ENCODE measurements around the gene TMEM63C.

Gene TMEM63C

DNA sequence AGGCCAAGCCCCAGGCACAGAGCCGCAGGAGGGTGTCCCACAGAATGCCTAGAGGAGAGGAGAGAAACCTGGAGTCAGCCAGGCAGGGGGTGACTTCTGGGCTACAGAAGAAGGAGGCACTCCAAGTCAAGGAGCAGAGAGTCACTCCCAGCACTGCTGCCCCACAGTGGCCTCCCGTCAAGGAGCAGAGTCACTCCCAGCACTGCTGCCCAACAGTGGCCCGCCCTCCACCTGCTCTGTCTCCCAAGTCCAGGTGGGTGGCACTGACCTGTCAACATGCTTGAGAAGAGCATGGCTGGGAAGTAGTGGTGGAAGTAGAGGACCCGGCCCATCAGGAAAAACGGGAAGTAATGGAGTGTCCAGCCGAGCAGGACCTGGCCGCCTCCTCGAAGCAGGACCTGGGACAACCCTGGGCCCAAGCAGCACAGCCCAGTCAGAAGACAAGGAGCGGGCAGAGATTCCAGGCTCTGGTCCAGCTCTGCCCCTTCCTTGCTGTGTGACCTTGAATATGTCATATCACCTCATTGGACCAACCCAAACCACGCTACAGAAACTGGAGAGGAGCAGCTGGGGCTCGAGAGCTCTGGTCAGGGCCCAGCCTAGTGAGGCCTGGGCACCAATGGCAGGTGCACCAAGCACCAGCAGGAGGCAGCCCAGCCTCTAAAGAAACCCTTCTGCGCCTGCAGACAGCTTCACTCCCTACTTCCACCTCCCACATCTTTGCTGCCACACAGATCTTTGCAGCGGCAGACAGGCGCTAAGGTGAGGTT lies 97.0 kb downstream of the TMEM63C start:
- no peak for TF ChIP-seq ZFP3 (tag by site-specific recombination; IDR thresholded peaks at IDR 0.05; ENCODE audit: low read depth)
- TF ChIP-seq ZNF366 (tag by site-specific recombination; conservative IDR thresholded peaks at IDR 0.05) = no peak
- TF ChIP-seq, protein P1, sequence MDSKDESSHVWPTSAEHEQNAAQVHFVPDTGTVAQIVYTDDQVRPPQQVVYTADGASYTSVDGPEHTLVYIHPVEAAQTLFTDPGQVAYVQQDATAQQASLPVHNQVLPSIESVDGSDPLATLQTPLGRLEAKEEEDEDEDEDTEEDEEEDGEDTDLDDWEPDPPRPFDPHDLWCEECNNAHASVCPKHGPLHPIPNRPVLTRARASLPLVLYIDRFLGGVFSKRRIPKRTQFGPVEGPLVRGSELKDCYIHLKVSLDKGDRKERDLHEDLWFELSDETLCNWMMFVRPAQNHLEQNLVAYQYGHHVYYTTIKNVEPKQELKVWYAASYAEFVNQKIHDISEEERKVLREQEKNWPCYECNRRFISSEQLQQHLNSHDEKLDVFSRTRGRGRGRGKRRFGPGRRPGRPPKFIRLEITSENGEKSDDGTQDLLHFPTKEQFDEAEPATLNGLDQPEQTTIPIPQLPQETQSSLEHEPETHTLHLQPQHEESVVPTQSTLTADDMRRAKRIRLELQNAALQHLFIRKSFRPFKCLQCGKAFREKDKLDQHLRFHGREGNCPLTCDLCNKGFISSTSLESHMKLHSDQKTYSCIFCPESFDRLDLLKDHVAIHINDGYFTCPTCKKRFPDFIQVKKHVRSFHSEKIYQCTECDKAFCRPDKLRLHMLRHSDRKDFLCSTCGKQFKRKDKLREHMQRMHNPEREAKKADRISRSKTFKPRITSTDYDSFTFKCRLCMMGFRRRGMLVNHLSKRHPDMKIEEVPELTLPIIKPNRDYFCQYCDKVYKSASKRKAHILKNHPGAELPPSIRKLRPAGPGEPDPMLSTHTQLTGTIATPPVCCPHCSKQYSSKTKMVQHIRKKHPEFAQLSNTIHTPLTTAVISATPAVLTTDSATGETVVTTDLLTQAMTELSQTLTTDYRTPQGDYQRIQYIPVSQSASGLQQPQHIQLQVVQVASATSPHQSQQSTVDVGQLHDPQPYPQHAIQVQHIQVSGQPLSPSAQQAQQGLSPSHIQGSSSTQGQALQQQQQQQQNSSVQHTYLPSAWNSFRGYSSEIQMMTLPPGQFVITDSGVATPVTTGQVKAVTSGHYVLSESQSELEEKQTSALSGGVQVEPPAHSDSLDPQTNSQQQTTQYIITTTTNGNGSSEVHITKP (tag by site-specific recombination; IDR thresholded peaks at IDR 0.05) = no peak
- no peak for TF ChIP-seq ZNF791 (tag by site-specific recombination; IDR thresholded peaks at IDR 0.05)
- TF ChIP-seq ZNF670 (tag by site-specific recombination; IDR thresholded peaks at IDR 0.05; ENCODE audit: low read depth) = no peak
- no peak for TF ChIP-seq ZNF169 (tag by site-specific recombination; IDR thresholded peaks at IDR 0.05)
- TF ChIP-seq ZSCAN30 (tag by site-specific recombination; IDR thresholded peaks at IDR 0.05) = no peak
- no peak for TF ChIP-seq ZEB2 (tag by site-specific recombination; IDR thresholded peaks at IDR 0.05)
- CTCF ChIA-PET = interaction anchor here (1.7 kb wide), 1 partner anchor 37 kb away, joined by 11 read pairs; no protein-coding TSS in a partner anchor

GRCh38 chr14:77279719-77280118 lies 98.1 kb downstream of the TMEM63C start:
- H3K27ac ChIP-seq (ENCODE audit: extremely low read depth, low read depth, low read length) = no peak overlapping the region
- CTCF ChIA-PET = interaction anchor here (1.0 to 1.7 kb wide), 2 partner anchors 36 to 126 kb away, joined by 3 to 11 read pairs; no protein-coding TSS in a partner anchor
- no peak overlapping the region for H3K4me3 ChIP-seq (ENCODE audit: low read depth, low read length)
- TF ChIP-seq ZNF341 (tag by site-specific recombination; IDR thresholded peaks at IDR 0.05; ENCODE audit: low read depth) (no peak), ZNF157 (tag by site-specific recombination; IDR thresholded peaks at IDR 0.05) (no peak), ZNF280C (tag by site-specific recombination; IDR thresholded peaks at IDR 0.05) (no peak), ZBTB8A (tag by site-specific recombination; IDR thresholded peaks at IDR 0.05) (no peak), ZNF830 (tag by site-specific recombination; IDR thresholded peaks at IDR 0.05; ENCODE audit: low read depth) (no peak), REPIN1 (tag by site-specific recombination; IDR thresholded peaks at IDR 0.05; ENCODE audit: low read depth) (no peak), ZNF335 (tag by site-specific recombination; conservative IDR thresholded peaks at IDR 0.05) (no peak)
- TF ChIP-seq, protein P2, sequence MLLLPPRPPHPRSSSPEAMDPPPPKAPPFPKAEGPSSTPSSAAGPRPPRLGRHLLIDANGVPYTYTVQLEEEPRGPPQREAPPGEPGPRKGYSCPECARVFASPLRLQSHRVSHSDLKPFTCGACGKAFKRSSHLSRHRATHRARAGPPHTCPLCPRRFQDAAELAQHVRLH (tag by site-specific recombination; IDR thresholded peaks at IDR 0.05) = no peak
- TF ChIP-seq, protein P3, sequence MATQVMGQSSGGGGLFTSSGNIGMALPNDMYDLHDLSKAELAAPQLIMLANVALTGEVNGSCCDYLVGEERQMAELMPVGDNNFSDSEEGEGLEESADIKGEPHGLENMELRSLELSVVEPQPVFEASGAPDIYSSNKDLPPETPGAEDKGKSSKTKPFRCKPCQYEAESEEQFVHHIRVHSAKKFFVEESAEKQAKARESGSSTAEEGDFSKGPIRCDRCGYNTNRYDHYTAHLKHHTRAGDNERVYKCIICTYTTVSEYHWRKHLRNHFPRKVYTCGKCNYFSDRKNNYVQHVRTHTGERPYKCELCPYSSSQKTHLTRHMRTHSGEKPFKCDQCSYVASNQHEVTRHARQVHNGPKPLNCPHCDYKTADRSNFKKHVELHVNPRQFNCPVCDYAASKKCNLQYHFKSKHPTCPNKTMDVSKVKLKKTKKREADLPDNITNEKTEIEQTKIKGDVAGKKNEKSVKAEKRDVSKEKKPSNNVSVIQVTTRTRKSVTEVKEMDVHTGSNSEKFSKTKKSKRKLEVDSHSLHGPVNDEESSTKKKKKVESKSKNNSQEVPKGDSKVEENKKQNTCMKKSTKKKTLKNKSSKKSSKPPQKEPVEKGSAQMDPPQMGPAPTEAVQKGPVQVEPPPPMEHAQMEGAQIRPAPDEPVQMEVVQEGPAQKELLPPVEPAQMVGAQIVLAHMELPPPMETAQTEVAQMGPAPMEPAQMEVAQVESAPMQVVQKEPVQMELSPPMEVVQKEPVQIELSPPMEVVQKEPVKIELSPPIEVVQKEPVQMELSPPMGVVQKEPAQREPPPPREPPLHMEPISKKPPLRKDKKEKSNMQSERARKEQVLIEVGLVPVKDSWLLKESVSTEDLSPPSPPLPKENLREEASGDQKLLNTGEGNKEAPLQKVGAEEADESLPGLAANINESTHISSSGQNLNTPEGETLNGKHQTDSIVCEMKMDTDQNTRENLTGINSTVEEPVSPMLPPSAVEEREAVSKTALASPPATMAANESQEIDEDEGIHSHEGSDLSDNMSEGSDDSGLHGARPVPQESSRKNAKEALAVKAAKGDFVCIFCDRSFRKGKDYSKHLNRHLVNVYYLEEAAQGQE (tag by site-specific recombination; IDR thresholded peaks at IDR 0.05) = no peak
- TF ChIP-seq, protein P4, sequence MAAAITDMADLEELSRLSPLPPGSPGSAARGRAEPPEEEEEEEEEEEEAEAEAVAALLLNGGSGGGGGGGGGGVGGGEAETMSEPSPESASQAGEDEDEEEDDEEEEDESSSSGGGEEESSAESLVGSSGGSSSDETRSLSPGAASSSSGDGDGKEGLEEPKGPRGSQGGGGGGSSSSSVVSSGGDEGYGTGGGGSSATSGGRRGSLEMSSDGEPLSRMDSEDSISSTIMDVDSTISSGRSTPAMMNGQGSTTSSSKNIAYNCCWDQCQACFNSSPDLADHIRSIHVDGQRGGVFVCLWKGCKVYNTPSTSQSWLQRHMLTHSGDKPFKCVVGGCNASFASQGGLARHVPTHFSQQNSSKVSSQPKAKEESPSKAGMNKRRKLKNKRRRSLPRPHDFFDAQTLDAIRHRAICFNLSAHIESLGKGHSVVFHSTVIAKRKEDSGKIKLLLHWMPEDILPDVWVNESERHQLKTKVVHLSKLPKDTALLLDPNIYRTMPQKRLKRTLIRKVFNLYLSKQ (tag by site-specific recombination; IDR thresholded peaks at IDR 0.05; ENCODE audit: borderline replicate concordance) = no peak
- TF ChIP-seq, protein P5, sequence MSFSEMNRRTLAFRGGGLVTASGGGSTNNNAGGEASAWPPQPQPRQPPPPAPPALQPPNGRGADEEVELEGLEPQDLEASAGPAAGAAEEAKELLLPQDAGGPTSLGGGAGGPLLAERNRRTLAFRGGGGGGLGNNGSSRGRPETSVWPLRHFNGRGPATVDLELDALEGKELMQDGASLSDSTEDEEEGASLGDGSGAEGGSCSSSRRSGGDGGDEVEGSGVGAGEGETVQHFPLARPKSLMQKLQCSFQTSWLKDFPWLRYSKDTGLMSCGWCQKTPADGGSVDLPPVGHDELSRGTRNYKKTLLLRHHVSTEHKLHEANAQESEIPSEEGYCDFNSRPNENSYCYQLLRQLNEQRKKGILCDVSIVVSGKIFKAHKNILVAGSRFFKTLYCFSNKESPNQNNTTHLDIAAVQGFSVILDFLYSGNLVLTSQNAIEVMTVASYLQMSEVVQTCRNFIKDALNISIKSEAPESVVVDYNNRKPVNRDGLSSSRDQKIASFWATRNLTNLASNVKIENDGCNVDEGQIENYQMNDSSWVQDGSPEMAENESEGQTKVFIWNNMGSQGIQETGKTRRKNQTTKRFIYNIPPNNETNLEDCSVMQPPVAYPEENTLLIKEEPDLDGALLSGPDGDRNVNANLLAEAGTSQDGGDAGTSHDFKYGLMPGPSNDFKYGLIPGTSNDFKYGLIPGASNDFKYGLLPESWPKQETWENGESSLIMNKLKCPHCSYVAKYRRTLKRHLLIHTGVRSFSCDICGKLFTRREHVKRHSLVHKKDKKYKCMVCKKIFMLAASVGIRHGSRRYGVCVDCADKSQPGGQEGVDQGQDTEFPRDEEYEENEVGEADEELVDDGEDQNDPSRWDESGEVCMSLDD (tag by site-specific recombination; IDR thresholded peaks at IDR 0.05) = no peak

More for the DNA sequence above, 97.0 kb downstream of the TMEM63C start:
- Histone ChIP-seq H3K4me3 (ENCODE audit: low read depth, low read length) (no peak overlapping the region), H3K36me3 (ENCODE audit: control insufficient read depth in 2 of 2, insufficient read depth in 1 of 2, low read length in 2 of 2) (peaks cover 0 to 58% of the 10 kb centered on the region in 2 experiments; a peak in 2 of 3 replicates), H3K4me1 (ENCODE audit: control insufficient read depth, insufficient read depth, low read length) (no peaks in the 10 kb centered on the region), H3K27ac (ENCODE audit: extremely low read depth, low read depth, low read length) (no peak overlapping the region), H3K9me3 (ENCODE audit: control insufficient read depth, insufficient read depth, low read depth, low read length) (no peaks in the 10 kb centered on the region)
- POLR2A ChIA-PET = no interaction called here

More at GRCh38 chr14:77279719-77280118, 98.1 kb downstream of the TMEM63C start:
- H3K9me3 ChIP-seq (ENCODE audit: control insufficient read depth, insufficient read depth, low read depth, low read length) = no peaks in the 10 kb centered on the region
- H3K4me1 ChIP-seq (ENCODE audit: control insufficient read depth, insufficient read depth, low read length) = no peaks in the 10 kb centered on the region
- POLR2A ChIA-PET = no interaction called here
- peaks cover 0 to 69% of the 10 kb centered on the region in 2 experiments; a peak in 2 of 3 replicates for H3K36me3 ChIP-seq (ENCODE audit: control insufficient read depth in 2 of 2, insufficient read depth in 1 of 2, low read length in 2 of 2)
